HepG2 (cell line): ENCODE measurements around the gene SLC38A4. TPM values are rescaled to one million over a fixed set of nuclear protein-coding genes. Genes with fewer than 3 reads are reported as not detected.
"Not testable (repeated sequence)": the region's sequence is repeated elsewhere in the genome, so short reads cannot be mapped to it uniquely, and the experiment has no call there.

Experiments
- ATAC-seq: fragments of 200-7000 bp; cut with Tn5 transposase; 3 replicates; pipeline ENCODE4 v1.9.1; 2020; ENCODE audit warnings: mild to moderate bottlenecking, moderate library complexity
- BruUV-seq: library from RNA; stranded (reverse); fragments of 400-500 nt; replicated peaks from 2 replicates; lab custom pipeline; 2021; lab: Mats Ljungman, UMichigan
- CTCF ChIA-PET: fragments of 300-600 bp; formaldehyde crosslinking; extraction: SDS; loops from one replicate; lab custom pipeline; 2021; ENCODE audit warnings: low total read pairs, inconsistent platforms, low intra/inter-chr PET ratio; lab: Yijun Ruan, JAX
- POLR2A ChIA-PET: fragments of 350-600 bp; sonication (Branson Sonifier 250); formaldehyde crosslinking; loops from one replicate; lab custom pipeline; 2020; ENCODE audit warnings: antibody characterized with exemption, inconsistent platforms; lab: Yijun Ruan, JAX
- DNase-seq: peaks from one replicate; pipeline ENCODE4 v3.0.0-alpha.2; 2015; ENCODE audit warnings: low spot score
- FAIRE-seq: peaks from 3 replicates; lab custom pipeline; 2011; peaks lifted over from hg19 to GRCh38; lab: Jason Lieb, UNC
- H2AFZ ChIP-seq: one replicate; pipeline ENCODE4 v1.6.1; 2011; ENCODE audit warnings: low read length, inconsistent platforms
- H3K27ac ChIP-seq: fragments of 300-600 bp; 3 replicates; pipeline ENCODE4 v1.8.0; 2011; ENCODE audit warnings: mixed run types, mild to moderate bottlenecking, mixed read lengths, low read length, inconsistent platforms; ENCODE audit not compliant: insufficient read depth; ENCODE audit errors: extremely low read length
- H3K27me3 ChIP-seq, 2 experiments: fragments of 200-600 bp in 1 of 2; 2 replicates in 1 of 2; 3 replicates in 1 of 2; pipeline versions ENCODE4 v1.6.0 to v1.8.0; 2011; ENCODE audit warnings: low read length in 2 of 2, mild to moderate bottlenecking in 2 of 2, moderate library complexity in 2 of 2, inconsistent platforms in 1 of 2; ENCODE audit not compliant: insufficient read depth in 2 of 2, control insufficient read depth in 1 of 2
- H3K36me3 ChIP-seq, 2 experiments: fragments of 200-600 bp in 1 of 2; replicated peaks in 1 of 2; 2 replicates in 1 of 2; 3 replicates in 1 of 2; pipeline versions ENCODE4 v1.5.1 to v1.8.0; 2011; ENCODE audit warnings: low read length in 2 of 2, inconsistent platforms in 1 of 2; ENCODE audit not compliant: insufficient read depth in 2 of 2, control insufficient read depth in 1 of 2
- H3K4me1 ChIP-seq: 2 replicates; pipeline ENCODE4 v1.5.1; 2012; ENCODE audit warnings: low read length, inconsistent platforms; ENCODE audit not compliant: insufficient read depth
- H3K4me2 ChIP-seq: 2 replicates; pipeline ENCODE4 v1.6.0; 2011; ENCODE audit warnings: low read depth, low read length, inconsistent platforms
- H3K4me3 ChIP-seq, 3 experiments: fragments of 200-600 bp in 1 of 3; sonication (generic), shearing (Covaris generic) in 1 of 3; replicated peaks in 1 of 3; 2 replicates each; pipeline ENCODE4 v1.5.1; 2011 to 2016; ENCODE audit warnings: low read length in 3 of 3, inconsistent platforms in 2 of 3, low read depth in 2 of 3, mild to moderate bottlenecking in 2 of 3, control low read depth in 1 of 3, mixed read lengths in 1 of 3; ENCODE audit not compliant: insufficient read depth in 1 of 3
- H3K79me2 ChIP-seq: one replicate; pipeline ENCODE4 v1.6.1; 2011; ENCODE audit warnings: low read length, inconsistent platforms; ENCODE audit not compliant: insufficient read depth
- H3K9ac ChIP-seq: 2 replicates; pipeline ENCODE4 v1.6.0; 2011; ENCODE audit warnings: mild to moderate bottlenecking, low read depth, low read length, inconsistent platforms; ENCODE audit not compliant: insufficient read depth
- H3K9me3 ChIP-seq: 2 replicates; pipeline ENCODE4 v1.5.1; 2012; ENCODE audit warnings: mild to moderate bottlenecking, low read length
- H4K20me1 ChIP-seq: 2 replicates; pipeline ENCODE4 v1.6.0; 2011; ENCODE audit warnings: inconsistent platforms, mild to moderate bottlenecking, low read length, moderate library complexity; ENCODE audit not compliant: insufficient read depth
- ZNF740 ChIP-seq: sonication (generic); formaldehyde crosslinking; IDR thresholded peaks from 2 replicates; pipeline ENCODE4 v1.4.0; 2020; ENCODE audit warnings: missing genetic modification reagents
- ZNF749 ChIP-seq: sonication (generic); formaldehyde crosslinking; IDR thresholded peaks from 2 replicates; pipeline ENCODE4 v1.8.0; 2022; ENCODE audit warnings: mild to moderate bottlenecking, missing genetic modification reagents, moderate library complexity, borderline replicate concordance
- WGBS: methylation state at CpG from one replicate; pipeline ENCODE4 v1.1.6; 2017; ENCODE audit warnings: low lambda C conversion rate; 5-methylcytosine and 5-hydroxymethylcytosine counted together
- in situ Hi-C: cut with HindIII; loops from 2 replicates; pipeline ENCODE4 v1.10.0; 2017; ENCODE audit warnings: low pct_unique_long_range_greater_than_20kb; ENCODE audit not compliant: extremely low pct_ligation_motif_present
- intact Hi-C: fragments of 100-400 bp; cut with micrococcal nuclease; formaldehyde crosslinking; loops from one replicate; pipeline ENCODE4 v1.10.0; 2022; ENCODE audit not compliant: unreplicated experiment
- polyA plus RNA-seq, 8 experiments: library from polyadenylated mRNA; depleted of rRNA in 3 of 8; stranded (reverse) in 7 of 8; unstranded in 1 of 8; fragments of >200 nt; fragmentation: Illumina TruSeq in 4 of 8; extraction: Trizol in 4 of 8; gene quantifications; 2 replicates each; pipeline versions ENCODE4 v1.2.1 to v1.2.3, GENCODE V29; 2011 to 2016; ENCODE audit warnings: low read depth in 4 of 8, missing spikeins in 1 of 8, mixed read lengths in 1 of 8; ENCODE audit not compliant: insufficient read depth in 1 of 8
- total RNA-seq, 5 experiments: library from RNA; depleted of rRNA; stranded (reverse); fragments of >200 nt; fragmentation: Illumina TruSeq; extraction: Trizol; gene quantifications; 2 replicates each; pipeline ENCODE4 v1.2.3, GENCODE V29; 2016; ENCODE audit warnings: low read depth in 1 of 5
- TF ChIP-seq, protein P1 (sequence below): sonication (generic); formaldehyde crosslinking; IDR thresholded peaks from 2 replicates; pipeline ENCODE4 v1.8.0; 2022; ENCODE audit warnings: mild to moderate bottlenecking, missing genetic modification reagents
- TF ChIP-seq, protein P2 (sequence below): sonication (generic); formaldehyde crosslinking; IDR thresholded peaks from 2 replicates; pipeline ENCODE4 v1.5.0; 2020; ENCODE audit warnings: missing genetic modification reagents

The SLC38A4 gene
- total and polyA plus RNA-seq, 2 of the 13 experiments (the other 11 are each of a cell fraction or from before 2014, with no cell fraction given): 3.5 to 5.2 TPM

DNA sequence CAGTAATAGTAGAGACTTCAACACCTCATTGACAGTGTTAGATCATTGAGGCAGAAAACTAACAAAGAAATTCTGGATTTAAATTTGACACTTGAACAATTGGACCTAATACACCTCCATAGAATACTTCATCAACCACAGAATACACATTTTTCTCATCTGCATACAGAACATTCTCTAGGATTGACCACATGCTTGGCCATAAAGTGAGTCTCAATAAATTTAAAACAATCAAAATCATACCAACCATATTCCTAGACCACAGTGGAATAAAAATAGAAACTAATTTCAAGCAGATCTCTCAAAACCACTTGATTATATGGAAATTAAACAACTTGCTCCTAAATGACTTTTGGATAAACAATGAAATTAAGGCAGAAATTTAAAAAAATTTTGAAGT is 82.3 kb downstream of the SLC38A4 start:
- no peaks in the 10 kb centered on the region for H3K4me1 ChIP-seq
- H3K36me3 ChIP-seq: no peaks in the 10 kb centered on the region
- no peak overlapping the region for H3K4me2 ChIP-seq
- ATAC-seq: no peak
- no peaks in the 10 kb centered on the region for H3K79me2 ChIP-seq
- no peak overlapping the region for H3K27ac ChIP-seq
- H3K4me3 ChIP-seq: no peak overlapping the region
- ChIA-PET CTCF (no interaction called here), POLR2A (no interaction called here)
- no peak for FAIRE-seq
- DNase-seq: no peak
- no TSS peak for BruUV-seq
- TF ChIP-seq ZNF749 (CRISPR knock-in tag): no peak
- TF ChIP-seq ZNF740 (CRISPR knock-in tag): no peak
- TF ChIP-seq, protein P1, sequence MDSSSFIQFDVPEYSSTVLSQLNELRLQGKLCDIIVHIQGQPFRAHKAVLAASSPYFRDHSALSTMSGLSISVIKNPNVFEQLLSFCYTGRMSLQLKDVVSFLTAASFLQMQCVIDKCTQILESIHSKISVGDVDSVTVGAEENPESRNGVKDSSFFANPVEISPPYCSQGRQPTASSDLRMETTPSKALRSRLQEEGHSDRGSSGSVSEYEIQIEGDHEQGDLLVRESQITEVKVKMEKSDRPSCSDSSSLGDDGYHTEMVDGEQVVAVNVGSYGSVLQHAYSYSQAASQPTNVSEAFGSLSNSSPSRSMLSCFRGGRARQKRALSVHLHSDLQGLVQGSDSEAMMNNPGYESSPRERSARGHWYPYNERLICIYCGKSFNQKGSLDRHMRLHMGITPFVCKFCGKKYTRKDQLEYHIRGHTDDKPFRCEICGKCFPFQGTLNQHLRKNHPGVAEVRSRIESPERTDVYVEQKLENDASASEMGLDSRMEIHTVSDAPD (CRISPR knock-in tag): no peak
- TF ChIP-seq, protein P2, sequence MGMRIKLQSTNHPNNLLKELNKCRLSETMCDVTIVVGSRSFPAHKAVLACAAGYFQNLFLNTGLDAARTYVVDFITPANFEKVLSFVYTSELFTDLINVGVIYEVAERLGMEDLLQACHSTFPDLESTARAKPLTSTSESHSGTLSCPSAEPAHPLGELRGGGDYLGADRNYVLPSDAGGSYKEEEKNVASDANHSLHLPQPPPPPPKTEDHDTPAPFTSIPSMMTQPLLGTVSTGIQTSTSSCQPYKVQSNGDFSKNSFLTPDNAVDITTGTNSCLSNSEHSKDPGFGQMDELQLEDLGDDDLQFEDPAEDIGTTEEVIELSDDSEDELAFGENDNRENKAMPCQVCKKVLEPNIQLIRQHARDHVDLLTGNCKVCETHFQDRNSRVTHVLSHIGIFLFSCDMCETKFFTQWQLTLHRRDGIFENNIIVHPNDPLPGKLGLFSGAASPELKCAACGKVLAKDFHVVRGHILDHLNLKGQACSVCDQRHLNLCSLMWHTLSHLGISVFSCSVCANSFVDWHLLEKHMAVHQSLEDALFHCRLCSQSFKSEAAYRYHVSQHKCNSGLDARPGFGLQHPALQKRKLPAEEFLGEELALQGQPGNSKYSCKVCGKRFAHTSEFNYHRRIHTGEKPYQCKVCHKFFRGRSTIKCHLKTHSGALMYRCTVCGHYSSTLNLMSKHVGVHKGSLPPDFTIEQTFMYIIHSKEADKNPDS (CRISPR knock-in tag): no peak
- H4K20me1 ChIP-seq: no peaks in the 10 kb centered on the region
- no peak overlapping the region for H3K9ac ChIP-seq
- in situ Hi-C loops: no loop called here
- H3K27me3 ChIP-seq: no peaks in the 10 kb centered on the region
- intact Hi-C loops: no loop called here
- no peaks in the 10 kb centered on the region for H3K9me3 ChIP-seq
- no peak overlapping the region for H2AFZ ChIP-seq

DNA sequence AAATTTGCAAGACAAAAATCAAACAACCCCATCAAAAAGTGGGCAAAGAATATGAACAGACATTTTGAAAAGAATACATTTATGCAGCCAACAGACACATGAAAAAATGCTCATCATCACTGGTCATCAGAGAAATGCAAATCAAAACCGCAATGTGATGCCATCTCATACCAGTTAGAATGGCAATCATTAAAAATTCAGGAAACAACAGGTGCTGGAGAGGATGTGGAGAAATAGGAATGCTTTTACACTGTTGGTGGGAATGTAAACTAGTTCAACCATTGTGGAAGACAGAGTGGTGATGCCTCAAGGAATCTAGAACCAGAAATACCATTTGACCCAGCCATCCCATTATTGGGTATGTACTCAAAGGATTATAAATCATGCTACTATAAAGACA is 83.5 kb downstream of the SLC38A4 start:
- FAIRE-seq, POLR2A ChIA-PET, H3K27me3 ChIP-seq, H3K79me2 ChIP-seq, H3K4me2 ChIP-seq, H3K27ac ChIP-seq, in situ Hi-C loops, DNase-seq, H4K20me1 ChIP-seq, H3K9me3 ChIP-seq, H3K9ac ChIP-seq, H2AFZ ChIP-seq, BruUV-seq, H3K4me3 ChIP-seq, CTCF ChIA-PET, H3K4me1 ChIP-seq, intact Hi-C loops, H3K36me3 ChIP-seq, ATAC-seq: not testable (repeated sequence)
- 47% methylated on average over 1 of the region's 1 CpG for WGBS
